Hepatocyte (in vitro differentiated cells): ENCODE results near the gene CRLF1.

Experiments
- CTCF ChIP-seq: fragments of 200-600 bp; sonication (generic); IDR thresholded peaks from 2 replicates; pipeline ENCODE4 v1.5.1; 2016; ENCODE audit warnings: antibody characterized with exemption, mild to moderate bottlenecking; ENCODE audit not compliant: poor library complexity
- EZH2 ChIP-seq: fragments of 200-600 bp; sonication (generic); IDR thresholded peaks from 2 replicates; pipeline ENCODE4 v1.6.1; 2016; ENCODE audit warnings: antibody characterized with exemption, mild to moderate bottlenecking, borderline replicate concordance
- EZH2phosphoT487 ChIP-seq: fragments of 200-600 bp; sonication (generic); IDR thresholded peaks from one replicate; pipeline ENCODE4 v1.6.1; 2018; ENCODE audit warnings: antibody characterized with exemption, mild to moderate bottlenecking, low read depth, moderate library complexity; ENCODE audit not compliant: unreplicated experiment, severe bottlenecking

DNA sequence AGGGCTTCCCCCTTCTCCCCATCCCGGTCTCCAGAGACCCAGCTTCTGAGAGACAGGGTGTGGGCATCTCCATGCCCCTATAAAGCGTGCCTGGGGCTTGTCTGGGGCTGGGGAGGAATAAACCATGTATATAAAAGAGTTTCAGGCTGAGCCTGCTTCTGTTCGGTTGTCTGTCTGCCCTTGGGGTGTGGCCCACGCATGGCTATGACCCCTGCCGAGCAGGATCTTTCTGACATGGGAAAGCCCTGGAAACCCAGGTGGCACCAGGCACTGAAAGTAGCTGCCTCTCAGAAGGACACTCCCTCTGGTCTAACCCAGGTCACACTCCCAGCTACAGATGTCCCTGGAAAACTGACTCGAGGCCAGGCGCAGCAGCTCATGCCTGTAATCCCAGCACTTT is 14.3 kb upstream of the CRLF1 start:
- TF ChIP-seq CTCF (no peak), EZH2phosphoT487 (no peak), EZH2 (no peak)
